Spleen (tissue), 11 donors: ENCODE results near the gene FERD3L. TPM values are rescaled to one million over a fixed set of nuclear protein-coding genes. Genes with fewer than 3 reads are reported as not detected.

Experiments used
- DNase-seq: peaks from one replicate; pipeline ENCODE4 v3.0.0-alpha.2; 2020
- H3K27ac ChIP-seq, 8 donors: fragments of 200-600 bp; sonication (generic) in 7 of 8; 1 replicate in 4 of 8; 2 replicates in 4 of 8; pipeline versions ENCODE4 v1.5.0 to v1.8.0; 2016 to 2021; ENCODE audit warnings: inconsistent platforms in 4 of 8, mild to moderate bottlenecking in 4 of 8, moderate library complexity in 1 of 8
- H3K27me3 ChIP-seq, 7 donors: fragments of 200-600 bp; sonication (generic) in 6 of 7; replicated peaks in 1 of 7; 1 replicate in 4 of 7; 2 replicates in 3 of 7; pipeline versions ENCODE4 v1.5.0 to v1.8.0; 2016 to 2021; ENCODE audit warnings: inconsistent platforms in 3 of 7, mild to moderate bottlenecking in 1 of 7
- H3K36me3 ChIP-seq, 6 donors: fragments of 200-600 bp; sonication (generic) in 5 of 6; 1 replicate in 4 of 6; 2 replicates in 2 of 6; pipeline versions ENCODE4 v1.5.0 to v1.8.0; 2016 to 2021; ENCODE audit warnings: inconsistent platforms in 2 of 6
- H3K4me1 ChIP-seq, 6 donors: fragments of 200-600 bp; sonication (generic) in 5 of 6; 1 replicate in 3 of 6; 2 replicates in 3 of 6; pipeline versions ENCODE4 v1.5.0 to v1.8.0; 2016 to 2021; ENCODE audit warnings: inconsistent platforms in 3 of 6
- H3K4me3 ChIP-seq, 8 donors: fragments of 200-600 bp; sonication (generic) in 7 of 8; 1 replicate in 4 of 8; 2 replicates in 4 of 8; pipeline versions ENCODE4 v1.5.0 to v1.8.0; 2016 to 2021; ENCODE audit warnings: inconsistent platforms in 4 of 8, mild to moderate bottlenecking in 4 of 8, moderate library complexity in 2 of 8
- H3K9me3 ChIP-seq, 8 donors: fragments of 200-600 bp; sonication (generic) in 7 of 8; 1 replicate in 4 of 8; 2 replicates in 4 of 8; pipeline versions ENCODE4 v1.5.0 to v1.8.0; 2016 to 2021; ENCODE audit warnings: inconsistent platforms in 4 of 8
- POLR2A ChIP-seq, 3 donors: fragments of 450-650 bp; IDR thresholded peaks; one replicate each; pipeline ENCODE4 v1.5.1; 2017; ENCODE audit warnings: antibody characterized with exemption in 3 of 3, mild to moderate bottlenecking in 1 of 3
- POLR2AphosphoS5 ChIP-seq, 3 donors: sonication (generic); formaldehyde crosslinking; IDR thresholded peaks; one replicate each; pipeline ENCODE4 v1.5.1; 2017; ENCODE audit warnings: antibody characterized with exemption in 3 of 3
- WGBS, 5 donors: extraction: QIAGEN DNeasy Blood & Tissue Kit in 3 of 5; methylation state at CpG; one replicate each; pipeline versions ENCODE4 v1.1.5 to v1.1.7; 2013 to 2018; 5-methylcytosine and 5-hydroxymethylcytosine counted together
- intact Hi-C: fragments of 100-400 bp; cut with DNase I; formaldehyde crosslinking; loops from one replicate; pipeline ENCODE4 v1.15.0; 2023; ENCODE audit warnings: low total_unique reads
- polyA plus RNA-seq, 3 donors: library from polyadenylated mRNA; stranded (reverse); fragments of 200-250 nt; gene quantifications; one replicate each; pipeline ENCODE4 v1.2.1, GENCODE V29; 2013
- total RNA-seq, 7 donors: library from RNA; depleted of rRNA in 3 of 7; stranded (reverse); fragments of >200 nt in 3 of 7; fragmentation: NEBNext Ultra II Directional in 4 of 7; extraction: Animal tissue kit (Norgen Biotek cat#: 25700) in 4 of 7; gene quantifications; one replicate each; pipeline versions ENCODE4 v1.1.0 to v1.2.1, GENCODE V29; 2016 to 2021
- TF ChIP-seq, protein P1 (sequence below), 11 experiments: fragments of 200-600 bp in 7 of 11; fragments of 450-650 bp in 4 of 11; sonication (generic) in 4 of 11; IDR thresholded peaks in 8 of 11; conservative IDR thresholded peaks in 3 of 11; 1 replicate in 7 of 11; 2 replicates in 4 of 11; pipeline versions ENCODE4 v1.4.0 to v1.8.0; 2016 to 2021; ENCODE audit warnings: antibody characterized with exemption in 11 of 11, inconsistent platforms in 4 of 11, mild to moderate bottlenecking in 1 of 11
- donor health status: healthy with polysubstance abuse.
- donor health status: DM: no; HTN: no; CAD: no; lungs with moderate emphysema.
- donor health status: DM: no; HTN: no; CAD: no.
- donor health status: Bipolar disorder and iron deficiency.
- donor health status: healthy.
- donor health status: DM: no; HTN: no; CAD: no.
- donor health status: DM: yes; HTN: yes; CAD: no.

Gene FERD3L
- total and polyA plus RNA-seq, 10 donors, result not detected

DNA sequence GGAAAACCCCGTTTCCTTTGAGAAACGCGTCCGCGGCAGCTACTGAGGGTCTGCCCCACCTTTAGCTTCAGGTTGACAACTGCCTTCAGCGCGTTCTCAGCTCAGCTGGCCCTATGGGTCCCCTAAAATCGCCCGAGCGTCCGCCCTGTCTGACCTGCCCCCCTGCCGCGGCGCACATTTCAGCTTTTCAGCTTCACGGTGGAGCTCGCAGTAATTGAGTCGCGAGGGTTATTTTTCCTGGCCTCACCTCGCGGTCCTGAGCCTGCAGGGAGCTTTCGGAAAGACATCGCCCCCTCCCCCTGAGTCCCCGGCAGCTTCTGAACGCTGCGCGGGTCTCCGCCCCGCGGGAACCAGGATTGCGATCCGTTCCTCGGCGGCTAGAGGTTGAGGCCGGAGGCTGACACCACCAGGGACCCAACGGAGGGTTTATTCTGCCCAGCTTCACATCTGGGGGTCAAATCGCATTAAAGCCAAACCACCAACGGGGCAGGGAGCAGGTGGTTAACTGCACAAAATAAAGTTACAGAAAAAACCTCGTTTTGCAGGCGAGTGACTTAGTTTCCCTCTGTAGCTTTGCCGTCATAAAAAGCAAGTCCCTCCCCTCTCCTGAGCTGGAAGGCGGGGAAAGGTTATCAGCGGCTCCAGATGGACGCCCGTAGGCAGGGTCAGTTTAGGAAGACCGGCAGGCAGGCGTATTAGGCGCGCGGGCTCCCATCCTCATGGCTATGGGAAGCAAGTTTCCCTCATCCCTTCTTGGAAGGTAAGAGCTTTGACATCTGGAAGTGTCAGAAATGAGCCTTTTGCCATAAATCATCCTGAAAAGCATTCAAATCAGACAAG lies 38.8 kb downstream of the FERD3L start:
- TF ChIP-seq, protein P1, sequence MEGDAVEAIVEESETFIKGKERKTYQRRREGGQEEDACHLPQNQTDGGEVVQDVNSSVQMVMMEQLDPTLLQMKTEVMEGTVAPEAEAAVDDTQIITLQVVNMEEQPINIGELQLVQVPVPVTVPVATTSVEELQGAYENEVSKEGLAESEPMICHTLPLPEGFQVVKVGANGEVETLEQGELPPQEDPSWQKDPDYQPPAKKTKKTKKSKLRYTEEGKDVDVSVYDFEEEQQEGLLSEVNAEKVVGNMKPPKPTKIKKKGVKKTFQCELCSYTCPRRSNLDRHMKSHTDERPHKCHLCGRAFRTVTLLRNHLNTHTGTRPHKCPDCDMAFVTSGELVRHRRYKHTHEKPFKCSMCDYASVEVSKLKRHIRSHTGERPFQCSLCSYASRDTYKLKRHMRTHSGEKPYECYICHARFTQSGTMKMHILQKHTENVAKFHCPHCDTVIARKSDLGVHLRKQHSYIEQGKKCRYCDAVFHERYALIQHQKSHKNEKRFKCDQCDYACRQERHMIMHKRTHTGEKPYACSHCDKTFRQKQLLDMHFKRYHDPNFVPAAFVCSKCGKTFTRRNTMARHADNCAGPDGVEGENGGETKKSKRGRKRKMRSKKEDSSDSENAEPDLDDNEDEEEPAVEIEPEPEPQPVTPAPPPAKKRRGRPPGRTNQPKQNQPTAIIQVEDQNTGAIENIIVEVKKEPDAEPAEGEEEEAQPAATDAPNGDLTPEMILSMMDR (IDR thresholded peaks at IDR 0.05 in 8 of 11, conservative IDR thresholded peaks at IDR 0.05 in 3 of 11), result no peak
- TF ChIP-seq POLR2A (IDR thresholded peaks at IDR 0.05) (no peak), POLR2AphosphoS5 (IDR thresholded peaks at IDR 0.05) (no peak)
- Histone ChIP-seq H3K27me3 (peaks cover 3 to 100% (median 80%) of the 10 kb centered on the region in 7 donors), H3K27ac (no peak overlapping the region), H3K4me3 (peak overlapping the region in 2 of 8 donors; percentile 2 to 44), H3K9me3 (no peaks in the 10 kb centered on the region), H3K36me3 (no peaks in the 10 kb centered on the region), H3K4me1 (peaks cover 0 to 26% (median 20%) of the 10 kb centered on the region in 6 donors)
- intact Hi-C loops, result no loop called here
- DNase-seq, result peak; percentile 54
- 5 to 8% (median 7%) methylated on average over 40 to 49 of the region's 49 CpGs for WGBS, 5 donors

DNA sequence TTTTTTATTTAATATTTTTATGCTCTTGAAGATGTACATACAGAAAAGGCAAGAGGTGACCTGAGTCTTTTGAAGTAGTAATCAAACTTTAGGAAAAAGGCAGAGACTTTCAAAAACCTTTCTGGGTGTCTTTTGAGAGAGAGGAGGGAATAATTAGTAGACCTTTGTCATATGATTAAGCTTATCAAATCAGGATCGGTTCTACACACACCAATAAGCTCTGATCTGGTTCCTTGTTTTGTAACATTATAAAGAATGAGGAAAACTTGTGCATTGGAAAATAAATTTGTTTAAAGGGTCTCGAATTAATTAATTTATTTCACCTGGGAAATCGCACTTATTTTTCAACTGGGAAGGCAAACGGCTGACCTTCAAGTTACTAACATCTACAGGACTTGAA lies 39.7 kb downstream of the FERD3L start:
- peaks cover 0 to 100% (median 74%) of the 10 kb centered on the region in 7 donors for H3K27me3 ChIP-seq
- no peak overlapping the region for H3K4me3 ChIP-seq
- H3K9me3 ChIP-seq, result no peaks in the 10 kb centered on the region
- no peaks in the 10 kb centered on the region for H3K36me3 ChIP-seq
- H3K4me1 ChIP-seq, result peaks cover 0 to 26% (median 20%) of the 10 kb centered on the region in 6 donors
- H3K27ac ChIP-seq, result no peak overlapping the region
- WGBS, 5 donors, result 5 to 10% (median 9%) methylated on average over 4 of the region's 4 CpGs
- no peak for TF ChIP-seq POLR2AphosphoS5 (IDR thresholded peaks at IDR 0.05)
- TF ChIP-seq POLR2A (IDR thresholded peaks at IDR 0.05), result no peak
- TF ChIP-seq, protein P1 (IDR thresholded peaks at IDR 0.05 in 8 of 11, conservative IDR thresholded peaks at IDR 0.05 in 3 of 11), result no peak
- intact Hi-C loops, result no loop called here
- no peak for DNase-seq

DNA sequence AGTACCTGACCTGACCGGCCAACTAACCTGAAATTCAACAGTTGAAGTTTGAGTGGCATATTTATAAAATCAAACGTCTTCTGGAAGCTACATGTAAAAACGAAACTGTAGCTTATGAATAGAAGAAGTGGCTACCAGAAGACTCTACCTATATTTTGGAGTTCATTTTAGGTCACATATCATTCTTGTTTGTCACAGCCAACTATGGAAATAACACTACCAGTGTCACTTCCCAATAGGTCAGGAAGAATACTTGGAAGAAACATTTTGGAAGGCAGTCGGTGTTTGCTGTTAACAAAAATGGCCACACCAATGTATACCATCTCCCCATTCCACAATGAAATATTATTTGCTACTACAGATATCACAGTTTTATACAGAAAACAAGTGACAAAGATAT lies 40.4 kb downstream of the FERD3L start:
- H3K9me3 ChIP-seq, result no peaks in the 10 kb centered on the region
- DNase-seq, result no peak
- H3K27ac ChIP-seq, result no peak overlapping the region
- intact Hi-C loops, result no loop called here
- TF ChIP-seq, protein P1 (IDR thresholded peaks at IDR 0.05 in 8 of 11, conservative IDR thresholded peaks at IDR 0.05 in 3 of 11), result no peak
- TF ChIP-seq POLR2AphosphoS5 (IDR thresholded peaks at IDR 0.05) (no peak), POLR2A (IDR thresholded peaks at IDR 0.05) (no peak)
- 28 to 41% (median 40%) methylated on average over 4 of the region's 4 CpGs for WGBS, 5 donors
- peaks cover 0 to 26% (median 20%) of the 10 kb centered on the region in 6 donors for H3K4me1 ChIP-seq
- H3K27me3 ChIP-seq, result peaks cover 0 to 100% (median 69%) of the 10 kb centered on the region in 7 donors
- H3K36me3 ChIP-seq, result no peaks in the 10 kb centered on the region
- H3K4me3 ChIP-seq, result no peak overlapping the region

- WGBS, 5 donors, result 72 to 86% (median 83%) methylated on average over 4 of the region's 4 CpGs
- Histone ChIP-seq H3K27ac (no peak overlapping the region), H3K4me3 (no peak overlapping the region), H3K4me1 (peaks cover 0 to 21% (median 19%) of the 10 kb centered on the region in 6 donors), H3K27me3 (peaks cover 0 to 94% (median 60%) of the 10 kb centered on the region in 7 donors), H3K36me3 (no peaks in the 10 kb centered on the region), H3K9me3 (no peaks in the 10 kb centered on the region)
- intact Hi-C loops, result no loop called here
- no peak for TF ChIP-seq POLR2A (IDR thresholded peaks at IDR 0.05)
- TF ChIP-seq, protein P1 (IDR thresholded peaks at IDR 0.05 in 8 of 11, conservative IDR thresholded peaks at IDR 0.05 in 3 of 11), result no peak
- no peak for TF ChIP-seq POLR2AphosphoS5 (IDR thresholded peaks at IDR 0.05)
- DNase-seq, result no peak
Measured at GRCh38 chr7:19102884-19103283, 42.3 kb downstream of the FERD3L start.
